Esophagus (tissue), 2 donors: ENCODE data around the gene JARID2. TPM values are rescaled to one million over a fixed set of nuclear protein-coding genes. Genes with fewer than 3 reads are reported as not detected.
A peak's percentile ranks its signal among the peaks of the same experiment; 100 is the strongest.
"Not testable (repeated sequence)": the region's sequence is repeated elsewhere in the genome, so short reads cannot be mapped to it uniquely, and the experiment has no call there.

Source experiments
- H3K27ac ChIP-seq, 2 donors: one replicate each; pipeline ENCODE4 v1.5.1; 2013; ENCODE audit warnings: low read depth in 2 of 2, mild to moderate bottlenecking in 2 of 2, inconsistent platforms in 1 of 2, low read length in 1 of 2, moderate library complexity in 1 of 2
- H3K27me3 ChIP-seq, 2 donors: one replicate each; pipeline ENCODE4 v1.6.1; 2013; ENCODE audit warnings: low read length in 2 of 2, control low read depth in 1 of 2, mild to moderate bottlenecking in 1 of 2; ENCODE audit not compliant: insufficient read depth in 2 of 2, control insufficient read depth in 1 of 2
- H3K36me3 ChIP-seq, 2 donors: one replicate each; pipeline ENCODE4 v1.6.1; 2013; ENCODE audit warnings: low read length in 1 of 2; ENCODE audit not compliant: control insufficient read depth in 2 of 2, insufficient read depth in 2 of 2
- H3K4me1 ChIP-seq, 2 donors: one replicate each; pipeline ENCODE4 v1.6.1; 2013; ENCODE audit warnings: low read length in 1 of 2; ENCODE audit not compliant: control insufficient read depth in 2 of 2, insufficient read depth in 2 of 2
- H3K4me3 ChIP-seq, 2 donors: one replicate each; pipeline ENCODE4 v1.5.1; 2013; ENCODE audit warnings: low read length in 2 of 2, mild to moderate bottlenecking in 2 of 2, low read depth in 1 of 2, moderate library complexity in 1 of 2
- H3K9me3 ChIP-seq, 2 donors: one replicate each; pipeline ENCODE4 v1.6.1; 2013; ENCODE audit warnings: mild to moderate bottlenecking in 2 of 2, low read depth in 1 of 2, low read length in 1 of 2, moderate library complexity in 1 of 2; ENCODE audit not compliant: control insufficient read depth in 2 of 2, insufficient read depth in 1 of 2
- WGBS, 2 donors: extraction: QIAGEN DNeasy Blood & Tissue Kit; methylation state at CpG; one replicate each; pipeline ENCODE4 v1.1.7; 2013; 5-methylcytosine and 5-hydroxymethylcytosine counted together
- polyA plus RNA-seq, 2 donors: library from polyadenylated mRNA; stranded (reverse); fragments of 200-250 nt; gene quantifications; one replicate each; pipeline ENCODE4 v1.2.3, GENCODE V29; 2013
- donor health status: healthy with polysubstance abuse.
- donor health status: Bipolar disorder and iron deficiency.

JARID2 gene
- polyA plus RNA-seq, 2 donors, result 7.9 to 8.3 TPM

DNA sequence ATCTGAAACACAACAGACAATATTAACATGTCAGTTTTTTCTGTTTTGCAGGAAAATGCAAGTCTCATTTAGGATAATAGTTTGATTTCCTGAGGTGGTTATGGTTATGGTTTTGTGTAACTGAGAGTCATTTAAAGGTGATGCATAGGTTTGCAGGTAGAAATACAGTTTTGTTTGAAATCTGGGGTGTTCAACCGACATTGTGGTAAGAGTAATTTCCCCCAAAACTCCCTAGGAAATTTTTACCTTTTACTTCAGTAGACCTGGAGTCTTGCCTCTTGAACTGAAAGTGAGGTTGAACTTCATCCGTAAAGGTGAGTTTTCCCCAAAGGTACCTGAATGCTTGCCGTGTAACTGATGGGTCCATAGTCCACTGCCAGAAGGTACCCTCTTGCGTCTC, 71.4 kb downstream of the JARID2 start:
- Histone ChIP-seq H3K27me3 (no peaks in the 10 kb centered on the region), H3K4me3 (no peak overlapping the region), H3K27ac (no peak overlapping the region), H3K36me3 (no peaks in the 10 kb centered on the region), H3K9me3 (no peaks in the 10 kb centered on the region), H3K4me1 (peaks cover 2 to 5% of the 10 kb centered on the region in 2 donors)
- WGBS, 2 donors, result 91 to 93% methylated on average over 4 of the region's 4 CpGs

DNA sequence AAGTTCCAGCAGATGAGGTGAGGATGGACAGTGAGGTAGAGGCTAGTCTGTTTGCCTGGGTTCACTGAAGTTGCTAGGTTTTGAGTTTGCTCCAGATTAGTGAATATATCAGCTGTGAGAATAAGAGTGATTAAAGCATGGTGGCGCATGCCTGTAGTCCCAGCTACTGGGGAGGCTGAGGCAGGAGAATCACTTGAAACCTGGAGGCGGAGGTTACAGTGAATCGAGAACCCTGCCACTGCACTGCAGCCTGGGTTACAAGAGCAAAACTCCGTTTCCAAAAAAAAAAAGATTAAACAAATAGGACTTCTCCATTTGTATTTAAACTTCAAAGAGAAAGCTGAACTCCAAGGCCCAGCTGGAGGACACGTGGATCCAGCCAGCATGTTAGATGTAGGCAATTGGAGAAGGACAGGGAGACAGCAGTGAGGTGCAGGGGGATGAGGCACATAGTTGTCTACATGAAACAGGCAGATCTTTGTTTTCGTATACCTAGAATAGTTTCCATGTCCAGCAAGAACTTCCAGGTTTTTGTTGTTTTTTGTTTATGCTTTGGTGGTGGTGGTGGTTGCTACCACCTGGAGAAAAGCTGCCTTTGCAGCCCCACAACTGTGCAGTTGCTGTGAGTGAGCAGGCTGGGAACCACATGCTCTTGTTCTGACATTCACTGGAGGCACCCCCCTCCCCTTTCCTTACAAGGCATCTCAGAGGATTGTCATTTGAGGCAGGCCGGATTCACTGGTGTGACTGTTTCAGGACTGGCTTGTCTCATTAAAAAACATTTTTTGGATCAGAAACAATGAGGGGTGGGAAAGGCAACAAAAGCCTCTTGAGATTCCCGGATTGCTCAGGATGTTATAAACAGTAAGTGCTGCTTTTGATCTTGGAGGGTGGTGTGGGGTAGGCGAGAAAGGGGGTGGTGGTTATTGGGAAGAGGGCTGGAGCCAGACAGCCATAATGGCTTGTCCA, 72.3 kb downstream of the JARID2 start:
- Histone ChIP-seq H3K27ac (no peak overlapping the region), H3K27me3 (no peaks in the 10 kb centered on the region), H3K9me3 (no peaks in the 10 kb centered on the region), H3K36me3 (no peaks in the 10 kb centered on the region), H3K4me1 (peaks cover 4 to 5% of the 10 kb centered on the region in 2 donors), H3K4me3 (no peak overlapping the region)
- WGBS, 2 donors, result 75 to 76% methylated on average over 9 of the region's 9 CpGs

DNA sequence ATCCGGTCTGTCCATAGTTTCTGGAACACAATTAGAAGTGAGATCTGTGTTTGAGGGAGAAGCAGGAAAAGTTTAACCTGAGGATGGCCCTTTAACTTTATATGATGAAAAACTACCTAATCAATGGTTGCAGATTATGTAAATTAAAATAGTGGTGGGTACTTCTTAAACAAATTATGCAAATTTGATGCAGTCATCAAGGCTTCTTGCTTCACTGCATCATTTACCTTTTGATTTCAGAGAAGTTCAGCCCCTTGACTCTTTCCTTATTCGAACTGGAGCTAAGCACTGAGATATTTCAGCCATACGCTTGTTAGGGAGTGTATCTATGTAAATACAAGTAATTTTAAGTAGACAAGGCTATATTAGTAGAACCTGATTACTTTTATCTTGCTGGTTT, 73.8 kb downstream of the JARID2 start:
- Histone ChIP-seq H3K4me3 (no peak overlapping the region), H3K27ac (no peak overlapping the region), H3K36me3 (no peaks in the 10 kb centered on the region), H3K27me3 (no peaks in the 10 kb centered on the region), H3K4me1 (peaks cover 2 to 6% of the 10 kb centered on the region in 2 donors), H3K9me3 (no peaks in the 10 kb centered on the region)
- WGBS, 2 donors, result 88 to 91% methylated on average over 3 of the region's 3 CpGs

DNA sequence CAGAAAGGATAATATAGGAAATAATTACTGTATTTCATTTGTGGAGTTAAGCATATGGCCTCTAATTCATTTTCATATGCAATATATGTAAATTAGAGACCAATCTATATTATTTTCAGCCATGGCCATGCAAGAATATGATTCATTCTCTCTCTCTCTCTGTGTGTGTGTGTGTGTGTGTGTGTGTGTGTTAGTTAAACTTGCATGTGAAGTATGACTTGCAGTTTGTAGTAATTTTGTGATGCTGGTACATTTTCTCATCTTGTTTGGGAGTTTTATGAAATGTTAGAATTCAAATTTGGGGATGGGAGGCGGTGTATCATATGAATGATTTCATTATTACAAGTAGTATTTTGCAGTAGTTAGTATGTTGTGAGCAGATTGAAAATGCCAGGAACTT, 74.8 kb downstream of the JARID2 start:
- Histone ChIP-seq H3K36me3 (no peaks in the 10 kb centered on the region), H3K4me1 (peaks cover 2 to 6% of the 10 kb centered on the region in 2 donors), H3K27ac (no peak overlapping the region), H3K9me3 (no peaks in the 10 kb centered on the region), H3K27me3 (no peaks in the 10 kb centered on the region), H3K4me3 (no peak overlapping the region)
- 94 to 97% methylated on average over 1 of the region's 1 CpG for WGBS, 2 donors

DNA sequence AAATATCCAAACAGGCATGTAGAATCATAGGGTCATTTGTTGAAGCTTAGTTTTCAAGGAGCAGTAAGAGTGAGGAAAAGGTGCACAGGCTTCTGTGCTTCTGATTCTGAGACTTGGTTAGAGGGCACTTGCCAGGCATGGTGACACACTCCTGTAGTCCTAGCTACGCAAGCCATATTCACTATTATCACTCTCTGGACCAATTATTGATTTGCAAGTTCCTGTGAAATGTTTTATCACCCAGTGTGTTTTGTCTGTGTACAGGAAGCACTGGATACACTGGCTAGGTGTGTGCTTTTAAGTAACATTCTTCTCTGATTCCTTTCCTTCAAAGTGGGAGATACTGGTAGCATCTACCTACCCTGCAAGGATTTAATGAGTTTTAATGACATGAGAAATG, 76.3 kb downstream of the JARID2 start:
- no peaks in the 10 kb centered on the region for H3K36me3 ChIP-seq
- no peaks in the 10 kb centered on the region for H3K9me3 ChIP-seq
- peak overlapping the region in 1 of 2 donors; percentile 56 for H3K27ac ChIP-seq
- H3K27me3 ChIP-seq, result no peaks in the 10 kb centered on the region
- WGBS, 2 donors, result 79 to 81% methylated on average over 1 of the region's 1 CpG
- peaks cover 2 to 6% of the 10 kb centered on the region in 2 donors for H3K4me1 ChIP-seq
- H3K4me3 ChIP-seq, result no peak overlapping the region

DNA sequence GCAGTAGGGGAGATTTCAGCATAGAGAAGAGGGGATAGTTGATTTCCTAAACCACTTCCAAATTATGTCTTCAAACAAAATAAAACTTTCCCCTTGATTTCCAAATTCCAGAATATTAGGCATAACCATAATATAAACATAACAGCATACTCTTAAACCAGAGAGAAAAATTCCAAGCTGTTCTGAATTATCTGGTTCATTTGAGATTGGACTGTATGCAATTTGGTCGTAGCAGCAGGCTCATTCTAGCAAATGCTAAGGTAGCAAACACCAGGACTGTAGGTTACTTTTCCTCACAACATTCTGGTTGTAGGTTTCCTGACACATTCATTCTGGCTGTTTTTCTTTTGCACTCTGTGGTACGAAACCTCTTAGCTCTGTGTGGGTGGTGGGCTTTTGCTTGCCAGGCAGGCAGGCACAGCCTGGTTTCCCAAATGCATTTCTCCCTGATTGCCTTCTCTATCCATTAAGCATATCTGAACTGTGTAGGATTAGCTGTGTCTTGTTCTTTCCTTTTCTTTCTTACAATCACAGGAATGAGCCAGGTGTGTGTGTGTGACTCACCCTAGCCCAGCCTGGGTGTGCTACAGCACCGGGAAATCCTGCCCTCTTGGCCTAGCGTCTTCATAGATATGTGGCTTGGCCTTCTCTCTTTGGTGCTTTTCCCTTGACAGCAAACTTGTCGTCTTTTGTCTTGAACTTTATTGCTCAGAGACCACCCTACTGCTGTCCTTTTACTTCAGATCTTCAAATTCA, 77.1 kb downstream of the JARID2 start:
- Histone ChIP-seq H3K4me1 (peaks cover 2 to 6% of the 10 kb centered on the region in 2 donors), H3K27me3 (no peaks in the 10 kb centered on the region), H3K4me3 (no peak overlapping the region), H3K36me3 (no peaks in the 10 kb centered on the region), H3K27ac (peak overlapping the region; percentile 90 to 92), H3K9me3 (no peaks in the 10 kb centered on the region)
- WGBS, 2 donors, result 44 to 50% methylated on average over 5 of the region's 5 CpGs

DNA sequence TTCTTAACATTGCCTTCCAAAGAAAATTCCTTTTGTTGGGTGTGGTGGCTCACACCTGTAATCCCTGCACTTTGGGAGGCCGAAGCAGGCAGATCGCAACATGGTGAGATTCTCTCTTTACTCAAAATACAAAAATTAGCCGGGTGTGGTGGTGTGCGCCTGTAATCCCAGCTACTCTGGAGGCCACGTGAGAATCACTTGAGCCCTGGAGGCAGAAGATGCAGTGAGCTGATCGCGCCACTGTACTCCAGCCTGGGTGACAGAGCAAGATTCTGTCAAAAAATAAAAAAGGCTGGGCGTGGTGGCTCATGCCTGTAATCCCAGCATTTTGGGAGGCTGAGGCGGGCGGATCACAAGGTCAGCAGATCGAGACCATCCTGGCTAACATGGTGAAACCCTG, 77.7 kb downstream of the JARID2 start:
- H3K36me3 ChIP-seq, H3K27me3 ChIP-seq, H3K4me1 ChIP-seq, H3K9me3 ChIP-seq, H3K4me3 ChIP-seq: not testable (repeated sequence)
- WGBS, 2 donors, result 78 to 88% methylated on average over 11 of the region's 11 CpGs
- H3K27ac ChIP-seq, result peak overlapping the region; percentile 90 to 92

DNA sequence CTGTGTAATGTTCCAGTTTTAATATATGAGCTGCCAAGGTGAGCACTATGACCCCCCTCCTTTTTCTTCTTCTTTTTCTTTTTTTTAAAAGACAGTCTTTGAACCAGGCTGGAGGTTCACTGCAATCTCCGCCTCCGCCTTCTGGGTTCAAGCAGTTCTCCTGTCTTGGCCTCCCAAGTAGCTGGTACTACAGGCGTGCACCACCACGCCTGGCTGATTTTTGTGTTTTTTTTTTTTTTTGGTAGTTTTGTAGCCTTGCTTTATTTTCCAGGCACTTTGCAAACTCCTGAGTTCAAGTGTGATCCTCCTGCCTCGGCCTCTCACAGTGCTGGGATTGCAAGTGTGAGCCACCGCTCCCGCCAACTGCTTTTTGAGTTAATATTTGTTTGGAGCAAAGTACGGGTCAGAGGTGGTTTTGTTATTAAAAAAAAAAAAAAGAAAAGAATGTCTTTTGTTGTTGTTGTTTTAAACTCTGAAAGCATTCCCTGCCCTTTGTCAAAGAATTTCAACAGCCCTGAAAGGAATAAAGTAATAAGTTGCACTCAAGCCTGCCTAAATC, 78.6 kb downstream of the JARID2 start:
- Histone ChIP-seq H3K4me1 (peaks cover 2 to 8% of the 10 kb centered on the region in 2 donors), H3K9me3 (no peaks in the 10 kb centered on the region)

DNA sequence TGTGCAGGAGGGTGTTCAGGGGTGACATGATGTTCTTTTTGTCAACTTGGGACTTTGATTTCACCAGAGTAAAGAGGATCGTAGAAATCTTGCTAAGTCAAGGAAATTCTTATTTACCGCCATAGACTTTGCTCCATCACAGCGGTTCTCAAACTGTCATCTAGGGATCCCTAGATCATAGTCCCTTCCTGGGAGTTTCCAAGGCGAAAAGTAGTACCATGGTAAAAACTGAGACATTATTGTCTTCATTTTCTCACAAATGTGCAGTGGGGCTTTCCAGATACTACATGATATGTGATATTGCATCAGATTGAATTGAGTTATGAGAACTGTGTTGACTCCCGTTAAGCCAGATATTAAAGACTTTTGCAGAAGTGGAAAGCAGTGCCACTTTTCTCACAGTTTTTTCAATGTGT, 79.7 kb downstream of the JARID2 start:
- no peaks in the 10 kb centered on the region for H3K27me3 ChIP-seq
- no peaks in the 10 kb centered on the region for H3K9me3 ChIP-seq
- H3K27ac ChIP-seq, result no peak overlapping the region
- H3K4me3 ChIP-seq, result no peak overlapping the region
- 72 to 88% methylated on average over 5 of the region's 5 CpGs for WGBS, 2 donors
- H3K36me3 ChIP-seq, result no peaks in the 10 kb centered on the region
- H3K4me1 ChIP-seq, result peaks cover 2 to 10% of the 10 kb centered on the region in 2 donors

More for the DNA sequence above, 78.6 kb downstream of the JARID2 start:
- H3K27ac ChIP-seq, result no peak overlapping the region
- WGBS, 2 donors, result 94 to 96% methylated on average over 8 of the region's 8 CpGs
- no peak overlapping the region for H3K4me3 ChIP-seq
- no peaks in the 10 kb centered on the region for H3K36me3 ChIP-seq
- H3K27me3 ChIP-seq, result no peaks in the 10 kb centered on the region
